Left cardiac atrium (tissue), 4 donors: Measurements from ENCODE around the gene CCDC43. TPM values are rescaled to one million over a fixed set of nuclear protein-coding genes. Genes with fewer than 3 reads are reported as not detected.
A peak's percentile ranks its signal among the peaks of the same experiment; 100 is the strongest.

ENCODE experiments used
- ATAC-seq, 2 donors: fragments of 200-7000 bp; cut with Tn5 transposase; one replicate each; pipeline ENCODE4 v1.9.1; 2020; ENCODE audit warnings: mild to moderate bottlenecking in 2 of 2, moderate library complexity in 2 of 2
- DNase-seq: peaks from one replicate; pipeline ENCODE4 v3.0.0-alpha.2; 2020
- intact Hi-C, 2 donors: fragments of 100-400 bp; cut with DNase I; formaldehyde crosslinking; loops; one replicate each; pipeline versions ENCODE4 v1.14.1 to v1.15.1; 2022 to 2023
- total RNA-seq, 2 donors: library from RNA; stranded (reverse); fragmentation: NEBNext Ultra II Directional; extraction: Animal tissue kit (Norgen Biotek cat#: 25700); gene quantifications; one replicate each; pipeline ENCODE4 v1.2.1, GENCODE V29; 2021
- donor health status: DM: no; HTN: yes; CAD: no.
- donor health status: DM: no; HTN: yes; CAD: no; lungs with severe emphysema.
- donor health status: DM: yes; HTN: yes; CAD: no.
- donor health status: Dilated cardiomyopathy.

Gene CCDC43
- total RNA-seq, 2 donors from 2014 or later, result 20.3 to 23.7 TPM

DNA sequence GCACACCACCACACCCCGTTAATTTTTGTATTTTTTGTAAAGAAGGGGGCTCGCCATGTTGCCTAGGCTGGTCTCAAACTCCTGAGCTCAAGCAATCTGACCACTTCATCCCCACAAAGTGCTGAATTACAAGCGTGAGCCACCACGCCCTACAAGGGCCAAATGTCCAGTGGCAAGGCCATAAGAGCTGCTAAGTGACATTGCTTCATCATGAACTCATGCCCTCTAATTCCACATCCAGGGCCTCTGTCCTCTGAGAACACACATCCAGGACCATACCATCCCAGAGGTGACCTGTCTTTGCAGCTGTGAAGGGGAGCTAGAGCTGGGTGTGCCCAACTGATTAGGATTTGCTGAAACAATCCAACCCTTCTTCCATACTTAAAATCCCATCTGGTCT is 58.9 kb downstream of the CCDC43 start:
- no peak for DNase-seq
- no peak for ATAC-seq
- intact Hi-C loops, result no loop called here

DNA sequence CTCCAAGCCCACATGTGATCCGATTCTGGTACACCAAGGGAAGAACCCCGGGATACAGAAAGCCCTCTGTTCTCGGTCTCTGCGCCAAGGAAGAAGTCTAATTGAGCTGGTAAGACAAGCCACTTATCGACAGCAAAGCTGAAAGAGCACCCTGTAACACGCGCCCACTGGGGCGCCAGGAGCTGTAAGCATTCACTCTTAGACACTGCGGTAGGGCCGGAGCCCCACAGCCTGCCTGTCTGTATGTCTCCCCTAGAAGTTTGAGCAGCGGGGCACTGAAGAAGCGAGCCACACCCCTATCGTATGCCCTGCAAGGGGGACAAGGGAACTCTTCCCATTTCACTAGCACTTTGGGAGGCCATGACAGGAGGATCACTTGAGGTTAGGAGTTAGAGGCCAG is 60.3 kb downstream of the CCDC43 start:
- DNase-seq (no peak), ATAC-seq (no peak)
- intact Hi-C loops, result no loop called here

DNA sequence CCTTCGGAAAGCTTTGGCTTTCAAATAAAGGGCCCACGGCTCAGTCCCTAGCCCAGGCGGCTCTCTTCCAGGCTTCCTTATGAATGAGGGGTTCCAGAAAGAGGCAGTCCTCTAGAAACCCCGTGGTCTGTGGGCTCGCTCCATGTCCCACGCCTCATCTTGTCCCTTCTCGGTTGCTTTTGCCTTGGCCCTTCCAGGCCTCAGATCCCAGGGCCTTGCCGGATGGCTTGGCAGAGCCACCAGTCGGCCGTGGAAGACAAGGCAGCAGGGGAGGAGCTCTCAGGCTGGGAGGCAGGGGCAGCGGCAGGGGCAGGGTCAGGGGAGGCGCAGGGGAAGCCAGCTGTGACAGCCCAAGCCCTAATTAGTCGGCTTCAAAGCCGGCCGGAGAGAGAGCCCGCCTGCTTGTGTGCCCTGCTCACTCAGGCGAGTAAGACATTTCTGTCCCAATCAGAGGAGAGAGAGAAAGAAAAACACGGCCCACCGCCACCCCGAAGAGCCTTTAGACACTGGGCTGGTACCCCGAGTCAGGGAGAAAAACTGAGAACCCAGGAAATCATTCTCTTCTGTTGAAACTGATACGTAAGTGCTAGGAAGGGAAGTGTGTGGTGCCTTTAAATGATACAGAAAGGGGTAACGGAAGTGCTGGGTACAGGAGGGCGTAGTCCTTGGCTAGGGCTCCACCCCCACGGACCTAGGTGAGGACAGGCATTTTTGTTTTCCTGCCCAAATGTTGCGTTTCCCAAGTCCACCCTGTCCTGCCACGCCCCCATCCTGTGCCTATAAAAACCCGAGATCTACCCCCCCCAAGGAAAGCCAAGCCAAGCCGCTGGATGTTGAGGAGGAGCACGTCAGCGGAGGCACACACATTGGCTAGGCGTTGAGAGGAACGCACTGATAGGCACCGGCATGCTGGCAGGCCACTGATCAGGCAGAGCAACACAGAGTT is 61.1 kb downstream of the CCDC43 start:
- intact Hi-C loops, result no loop called here
- DNase-seq (peak; percentile 75), ATAC-seq (peak; percentile 86 to 88)

DNA sequence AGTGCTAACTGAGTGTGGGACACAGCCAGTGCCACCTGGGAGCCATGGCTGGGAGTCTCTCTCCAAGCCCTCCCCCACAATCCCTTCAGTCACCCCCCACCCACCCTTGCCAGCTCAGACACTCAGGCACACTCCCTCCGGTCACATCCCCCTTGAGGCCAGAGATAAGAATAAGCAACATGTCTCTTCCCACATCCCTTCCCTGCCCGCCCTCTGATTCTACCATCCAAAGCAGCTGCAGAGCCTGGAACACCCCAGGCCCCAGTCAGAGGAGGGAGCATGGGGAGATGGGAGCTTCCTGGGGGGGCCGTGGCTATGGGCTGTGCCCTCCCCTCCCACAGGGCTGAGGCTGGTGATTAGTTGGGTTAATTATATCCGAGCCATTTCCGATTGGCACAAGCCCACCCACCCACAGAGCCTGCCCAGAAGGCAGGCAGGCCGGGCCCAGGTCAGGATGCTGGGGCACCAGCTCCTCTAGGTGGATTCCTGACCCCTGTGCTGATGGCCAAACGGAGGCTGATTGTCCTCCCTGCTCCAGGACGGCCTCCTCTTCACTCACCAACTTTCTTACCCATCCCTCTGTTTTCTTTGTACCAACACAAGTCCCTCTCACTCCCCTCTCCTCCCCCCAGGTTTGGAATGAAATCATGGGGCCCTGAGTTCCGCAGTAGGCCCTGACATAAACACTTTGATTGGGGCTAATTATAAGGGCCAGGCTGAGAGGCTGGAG is 61.9 kb downstream of the CCDC43 start:
- ATAC-seq (no peak), DNase-seq (no peak)
- intact Hi-C loops, result no loop called here

Other genes starting within 250 kb of the CCDC43 start
- gene GPATCH8, start 186.4 kb downstream of the CCDC43 start, total RNA-seq, result 10 to 100 TPM; 20.8 to 28.9 TPM
- gene FZD2, start 132.3 kb downstream of the CCDC43 start, total RNA-seq, result 1 to 10 TPM; 3.0 to 4.3 TPM
- gene MEIOC, start 33.3 kb downstream of the CCDC43 start, total RNA-seq, result under 1 TPM in 1 of 2 donors, not detected in 1; 0.10 TPM
- gene DBF4B, start 18.9 kb upstream of the CCDC43 start, total RNA-seq, result 1 to 10 TPM; 3.6 to 5.6 TPM
- 10 to 100 TPM; 19.5 to 28.0 TPM for gene ADAM11, start 69.2 kb upstream of the CCDC43 start, total RNA-seq
- gene GJC1, start 140.5 kb upstream of the CCDC43 start, total RNA-seq, result 10 to 100 TPM; 28.5 to 38.5 TPM
- gene HIGD1B, start 158.1 kb upstream of the CCDC43 start, total RNA-seq, result 10 to 100 TPM; 11.6 to 14.1 TPM
- 10 to 100 TPM; 59.0 to 66.1 TPM for gene EFTUD2, start 209.7 kb upstream of the CCDC43 start, total RNA-seq
- 1 to 10 TPM; 2.3 to 4.0 TPM for gene GFAP, start 225.7 kb upstream of the CCDC43 start, total RNA-seq